Mesenteric fat pad (tissue), 1 donor: ENCODE results near the gene CSNK2A2. TPM values are rescaled to one million over a fixed set of nuclear protein-coding genes. Genes with fewer than 3 reads are reported as not detected.

Experiments used
- DNase-seq: peaks from one replicate; pipeline ENCODE4 v3.0.0-alpha.2; 2020; ENCODE audit warnings: low spot score
- long read RNA-seq: library from polyadenylated mRNA; unstranded; transcript quantifications from one replicate; pipeline ENCODE4 v2.0.0, GENCODE V29; 2020
- total RNA-seq: library from RNA; stranded (reverse); fragmentation: NEBNext Ultra II Directional; extraction: Animal tissue kit (Norgen Biotek cat#: 25700); gene quantifications from one replicate; pipeline ENCODE4 v1.2.1, GENCODE V29; 2021
- donor health status: DM: yes; HTN: yes; CAD: no.

Gene CSNK2A2
- total RNA-seq: 66.1 TPM
- long read RNA-seq, partial matches to known transcripts: 1 of 10 reads
- long read RNA-seq, other reads (novel, unspliced or antisense): 9 of 10 reads

DNA sequence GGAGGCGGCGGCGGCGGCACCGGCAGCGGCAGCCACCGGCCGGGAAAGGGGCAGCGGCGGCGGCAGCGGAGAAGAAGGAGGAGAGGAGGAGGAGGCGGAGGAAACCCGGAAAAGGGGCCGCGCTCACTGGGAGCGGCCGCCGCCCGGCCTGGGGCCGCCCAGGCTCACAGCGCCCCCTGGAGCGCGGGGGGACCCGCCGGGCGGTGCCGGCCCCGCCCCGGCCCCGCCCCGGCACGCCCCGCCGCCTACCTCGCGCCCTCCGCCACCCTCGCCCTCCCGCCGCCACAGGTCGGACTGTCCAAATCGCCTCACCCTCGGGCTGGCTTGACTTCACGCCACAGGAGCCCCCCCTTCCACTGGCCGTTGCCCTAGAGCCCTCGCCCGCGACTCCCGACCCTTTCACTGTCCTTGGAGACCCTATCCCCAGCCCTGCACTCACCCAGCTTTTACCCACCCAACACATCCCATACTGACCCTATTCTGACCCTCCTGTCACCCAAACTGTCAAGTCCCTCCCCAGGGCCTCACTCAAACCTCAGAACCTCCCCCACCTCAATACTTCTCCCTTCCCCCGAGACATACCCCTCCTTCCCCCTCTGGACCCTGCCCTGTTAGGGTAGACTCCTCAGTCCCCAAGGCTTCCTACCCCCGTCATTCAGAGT is at the start of gene CSNK2A2:
TSS of gene CSNK2A2 (minus strand) at position 85 of the 662 bp plus-strand sequence. CDS start 370 bp downstream, outside the sequence.
- no peak for DNase-seq

DNA sequence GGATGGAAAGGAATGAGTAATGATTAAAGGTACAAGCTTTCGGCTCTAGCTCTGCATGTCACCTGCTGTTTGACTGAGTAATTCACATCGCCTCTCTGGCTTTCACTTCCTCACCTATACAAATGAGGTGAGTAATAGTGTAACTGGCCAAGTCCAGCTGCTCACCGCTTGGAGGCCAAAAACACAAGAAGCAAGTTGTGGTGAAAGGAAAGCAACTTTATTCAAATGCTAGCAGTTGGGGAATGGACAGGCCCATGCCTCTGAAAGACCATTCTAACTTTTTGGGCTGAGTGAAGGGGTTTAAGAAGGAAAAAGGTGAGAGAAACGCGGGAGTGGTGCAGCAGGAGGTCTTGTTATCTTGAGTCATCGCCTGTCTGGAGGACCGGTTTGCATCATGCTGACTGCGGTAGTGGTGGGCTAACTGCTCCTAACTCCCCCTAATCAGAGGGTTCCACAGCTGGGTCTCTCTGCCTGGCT is 45.7 kb upstream of the CSNK2A2 start:
- DNase-seq: peak; percentile 28

DNA sequence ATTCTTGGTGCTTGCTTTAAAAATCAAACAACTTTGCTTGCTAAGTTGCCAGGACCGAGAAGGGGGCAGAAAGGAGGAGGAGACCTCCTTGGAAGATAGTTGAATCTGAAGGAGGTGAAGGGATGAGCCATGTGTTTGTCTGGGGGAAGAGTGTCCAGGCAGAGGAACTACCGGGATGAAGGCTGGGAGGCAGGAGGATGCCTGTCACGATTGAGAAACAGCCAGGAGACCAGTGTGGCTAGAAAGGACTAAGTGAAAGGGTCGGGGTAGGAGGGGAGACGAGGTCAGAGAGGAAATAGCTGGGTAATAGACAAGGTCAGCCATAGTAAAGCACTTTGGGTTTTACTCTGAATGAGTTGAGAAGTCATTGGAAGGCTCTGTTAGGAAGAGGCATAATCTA is 38.9 kb upstream of the CSNK2A2 start:
- no peak for DNase-seq

DNA sequence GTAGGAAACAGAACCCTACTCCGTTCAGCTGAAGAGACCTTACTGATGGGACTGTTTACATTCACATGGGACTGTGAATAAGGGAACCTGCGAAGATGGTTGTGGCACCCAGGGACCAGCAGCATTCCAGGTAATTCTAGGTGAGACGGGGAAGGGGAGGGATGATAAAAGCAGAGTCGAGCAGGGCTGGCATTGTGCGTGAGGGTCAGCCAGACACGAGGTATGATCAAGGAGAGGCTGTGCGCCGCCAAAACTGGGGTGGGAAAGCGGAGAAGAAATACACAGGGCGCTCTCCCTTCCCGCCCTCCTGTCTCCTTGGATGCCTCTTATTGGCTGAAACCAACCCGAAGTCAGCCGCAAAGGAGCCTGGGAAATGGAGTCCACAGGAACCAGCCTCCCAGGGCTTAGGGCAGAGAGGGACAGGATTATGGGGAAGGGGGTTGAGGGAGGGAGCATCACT is 38.4 kb upstream of the CSNK2A2 start:
- DNase-seq: no peak

DNA sequence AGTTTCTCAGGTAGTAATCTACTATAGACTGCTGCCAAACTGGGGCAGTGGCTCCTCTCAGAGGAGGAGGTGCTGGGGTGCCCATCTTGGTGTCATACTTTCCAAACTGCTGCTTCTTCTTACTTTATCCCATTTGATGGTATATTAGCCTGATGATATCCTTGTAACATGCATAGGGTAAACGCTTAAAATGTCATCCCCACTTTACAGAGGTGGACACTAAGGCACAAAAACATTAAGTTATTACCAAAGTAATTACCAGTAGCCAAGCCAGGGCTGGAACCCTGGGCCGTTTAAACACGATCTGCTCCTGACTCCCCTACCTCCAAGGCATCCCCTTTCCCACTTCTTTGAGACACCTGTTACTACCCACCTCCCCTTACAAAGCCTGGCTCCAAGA is 37.8 kb upstream of the CSNK2A2 start:
- DNase-seq: no peak

DNA sequence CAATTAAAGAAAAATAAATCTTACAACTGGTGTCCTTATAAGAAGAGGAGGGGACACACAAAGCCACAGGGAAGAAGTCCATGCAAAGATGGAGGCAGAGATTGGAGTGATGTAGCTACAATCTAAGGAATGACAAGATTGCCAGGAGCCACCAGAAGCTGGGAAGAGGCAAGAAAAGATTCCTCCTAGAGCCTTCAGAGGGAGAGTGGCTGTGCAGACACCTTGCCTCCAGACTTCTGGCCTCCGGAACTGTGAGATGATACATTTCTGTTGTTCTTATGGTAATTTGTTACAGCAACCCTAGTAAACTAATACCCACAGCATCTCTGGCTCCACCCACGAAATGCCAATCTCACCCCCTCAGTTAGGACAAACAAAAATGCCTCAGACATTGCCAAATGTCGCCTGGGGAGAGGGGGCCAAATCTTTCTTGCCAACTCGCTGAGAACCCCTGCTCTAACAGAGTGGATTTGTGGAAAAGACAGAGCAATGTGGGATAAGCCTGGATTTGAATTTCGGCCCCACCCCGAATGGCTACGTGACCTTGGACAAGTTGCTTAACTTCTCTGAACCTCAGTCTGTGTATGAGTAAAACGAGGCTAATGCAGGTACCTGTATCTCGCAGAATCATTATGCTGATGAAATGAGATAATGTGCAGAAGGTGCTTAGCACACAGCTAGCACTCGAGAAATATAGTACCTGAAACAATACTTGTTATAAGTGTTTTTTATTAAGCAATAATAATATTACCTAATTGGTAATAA is 37.1 kb upstream of the CSNK2A2 start:
- DNase-seq: no peak

DNA sequence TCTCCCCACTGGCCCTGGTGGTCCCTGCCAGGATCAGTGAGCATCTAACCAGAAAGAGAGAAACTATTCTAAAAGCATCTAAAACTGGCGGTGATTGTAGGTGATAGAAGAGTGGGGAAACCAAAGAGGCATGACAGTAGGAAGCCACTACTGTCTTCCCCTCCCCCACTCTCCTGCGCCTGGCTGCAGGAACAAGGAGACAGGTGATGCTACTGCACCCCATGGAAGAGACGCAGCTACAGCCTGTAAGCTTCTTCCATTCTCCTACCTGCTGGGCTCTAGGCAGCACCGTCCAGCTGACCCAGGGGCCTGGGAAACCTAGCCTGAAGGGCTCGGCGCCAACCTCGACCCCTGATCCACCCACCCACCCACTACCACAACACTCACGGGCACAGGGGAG is 32.4 kb upstream of the CSNK2A2 start:
- DNase-seq: no peak

DNA sequence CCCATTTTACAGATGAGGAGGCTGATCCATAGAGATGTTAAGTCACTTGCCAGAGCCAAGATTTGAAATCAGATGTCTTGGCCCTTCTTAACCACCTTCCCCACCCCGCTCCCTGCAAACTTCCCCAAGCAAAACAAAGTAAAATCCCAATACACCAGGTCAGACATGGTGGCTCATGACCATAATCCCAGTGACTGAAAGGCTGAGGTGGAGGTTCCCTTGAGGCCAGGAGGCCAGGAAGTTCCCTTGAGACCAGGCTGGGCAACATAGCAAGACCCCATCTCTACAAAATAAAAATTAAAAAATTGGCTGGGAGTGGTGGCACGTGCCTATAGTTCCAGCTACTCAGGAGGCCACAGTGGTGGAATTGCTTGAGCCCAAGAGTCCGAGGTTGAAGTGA is 28.9 kb upstream of the CSNK2A2 start:
- DNase-seq: no peak

DNA sequence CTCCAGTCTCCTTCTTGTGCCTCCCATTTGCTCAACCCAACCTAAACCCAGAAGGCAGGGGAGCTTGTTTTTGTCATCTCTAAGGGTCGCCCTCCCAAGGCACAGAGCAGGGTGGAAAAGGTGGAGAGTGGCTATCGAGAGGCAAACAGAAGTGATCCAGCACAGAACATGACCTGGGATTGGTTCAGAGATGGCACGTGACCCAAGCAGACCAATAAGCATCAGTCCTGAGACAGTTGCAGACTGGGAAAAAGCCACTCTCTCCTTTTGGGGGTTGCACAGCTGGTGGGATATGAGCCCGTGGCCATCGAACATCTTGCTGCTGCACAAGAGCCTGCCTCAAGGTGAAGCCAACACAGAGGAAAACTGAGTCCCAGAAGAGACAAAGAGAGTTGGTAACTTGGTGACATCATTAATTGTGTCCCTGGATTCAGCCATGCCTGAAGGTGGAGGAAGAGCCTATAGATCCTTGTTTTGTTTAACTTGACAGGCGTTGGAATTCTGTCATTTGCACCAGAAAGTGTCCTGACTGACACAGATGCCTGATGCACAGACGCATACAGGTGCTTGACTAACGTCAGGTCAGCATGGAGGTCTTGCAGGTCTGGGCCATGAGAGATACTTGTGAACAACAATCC is 28.2 kb upstream of the CSNK2A2 start:
- no peak for DNase-seq

DNA sequence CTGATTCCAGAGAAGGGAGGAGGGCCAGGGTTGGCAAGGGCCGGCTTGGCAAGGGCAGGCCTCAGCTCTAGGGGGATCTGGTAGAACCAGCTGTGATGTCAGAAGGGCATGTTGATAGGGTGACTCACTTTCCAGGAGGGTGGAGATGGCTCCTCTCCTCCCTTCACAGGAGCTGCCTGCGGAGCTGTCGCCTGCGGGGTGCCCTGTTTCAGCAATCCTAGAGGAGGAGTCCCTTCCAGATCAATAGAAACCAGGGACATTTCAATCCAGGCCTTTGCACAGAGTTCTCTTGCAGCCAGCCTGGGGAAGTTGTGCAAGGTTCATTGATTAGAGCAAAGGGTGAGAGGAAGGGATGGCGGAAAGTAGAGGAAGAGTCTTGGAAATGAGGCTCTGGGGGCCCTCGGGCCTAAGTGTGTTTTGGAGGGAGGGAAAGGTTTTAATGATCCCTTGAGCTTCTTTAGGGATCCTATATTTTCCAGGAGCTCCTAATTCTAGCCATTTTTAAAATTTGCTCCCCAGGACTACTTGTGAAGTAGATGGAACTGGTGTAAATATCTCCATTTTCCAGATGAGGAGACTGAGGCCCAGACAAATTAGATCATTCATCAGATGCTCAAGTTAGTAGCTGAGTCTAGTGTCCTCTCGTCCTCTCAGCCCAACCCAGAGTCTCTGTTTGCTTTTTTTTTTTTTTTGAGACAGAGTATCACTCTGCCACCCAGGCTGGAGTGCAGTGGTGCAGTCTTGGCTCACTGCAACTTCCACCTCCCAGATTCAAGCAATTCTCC is 24.8 kb upstream of the CSNK2A2 start:
- no peak for DNase-seq

DNA sequence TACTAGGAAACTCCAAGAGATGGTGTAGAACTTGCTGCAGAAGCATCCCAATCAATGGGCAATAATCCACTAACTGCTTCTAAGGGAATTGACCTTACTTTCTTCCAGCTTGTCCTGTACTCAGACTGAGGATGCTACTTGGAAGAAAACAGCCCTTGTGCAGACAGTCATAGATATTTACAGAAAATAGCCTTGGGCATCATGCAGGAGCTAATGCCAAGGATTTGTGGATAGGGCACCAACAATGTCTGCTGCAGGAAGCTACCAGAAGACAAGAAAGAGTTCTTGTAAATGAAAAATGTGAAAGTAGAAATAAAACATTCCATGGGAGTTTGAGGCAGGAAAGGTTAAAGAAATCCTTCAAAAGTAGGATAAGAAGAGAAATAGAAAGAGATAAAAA is 21.5 kb upstream of the CSNK2A2 start:
- no peak for DNase-seq

DNA sequence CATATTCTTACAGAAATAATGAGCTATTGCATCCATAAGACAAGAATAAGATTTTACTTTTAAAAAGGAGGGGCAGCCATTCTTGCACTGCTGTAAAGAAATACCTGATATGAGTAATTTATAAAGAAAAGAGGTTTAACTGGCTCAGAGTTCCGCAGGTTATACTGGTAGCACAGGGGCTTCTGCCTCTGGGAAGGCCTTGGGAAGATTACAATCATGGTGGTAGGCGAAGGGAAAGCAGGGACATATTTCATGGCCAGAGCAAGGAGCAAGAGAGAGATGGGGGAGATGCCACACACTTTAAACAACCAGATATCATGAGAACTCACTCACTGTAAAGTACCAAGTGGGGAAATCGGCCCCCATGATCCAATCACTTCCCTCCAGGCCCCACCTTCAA is 20.9 kb upstream of the CSNK2A2 start:
- DNase-seq: no peak

DNA sequence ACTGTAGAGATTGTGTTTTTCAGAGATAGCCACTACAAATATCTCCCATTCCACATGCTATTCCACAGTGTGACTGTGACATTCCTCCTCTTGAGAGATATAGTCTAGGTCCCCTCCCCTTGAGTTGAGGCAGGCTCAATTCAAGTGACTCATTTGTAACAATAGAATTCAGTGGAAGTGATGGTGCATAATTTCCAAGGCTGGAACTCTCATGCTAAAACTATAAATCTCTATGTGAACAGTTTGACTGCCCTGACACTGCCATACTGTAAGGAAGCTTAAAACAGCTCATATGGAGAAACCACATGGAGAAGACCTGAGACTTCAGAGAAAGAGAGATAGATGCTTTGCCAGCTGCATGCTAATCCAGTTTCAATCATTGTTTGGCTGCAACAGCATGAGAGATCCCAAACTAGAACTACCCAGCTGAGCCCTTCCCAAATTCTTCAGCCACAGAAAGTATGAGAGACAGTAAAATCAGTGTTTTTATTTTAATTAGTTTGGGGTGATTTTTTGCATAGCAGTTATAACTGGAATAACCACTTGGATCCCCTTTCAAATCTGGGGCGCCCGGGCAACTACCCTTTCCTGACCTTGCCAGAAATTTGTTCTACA is 19.5 kb upstream of the CSNK2A2 start:
- DNase-seq: no peak

DNA sequence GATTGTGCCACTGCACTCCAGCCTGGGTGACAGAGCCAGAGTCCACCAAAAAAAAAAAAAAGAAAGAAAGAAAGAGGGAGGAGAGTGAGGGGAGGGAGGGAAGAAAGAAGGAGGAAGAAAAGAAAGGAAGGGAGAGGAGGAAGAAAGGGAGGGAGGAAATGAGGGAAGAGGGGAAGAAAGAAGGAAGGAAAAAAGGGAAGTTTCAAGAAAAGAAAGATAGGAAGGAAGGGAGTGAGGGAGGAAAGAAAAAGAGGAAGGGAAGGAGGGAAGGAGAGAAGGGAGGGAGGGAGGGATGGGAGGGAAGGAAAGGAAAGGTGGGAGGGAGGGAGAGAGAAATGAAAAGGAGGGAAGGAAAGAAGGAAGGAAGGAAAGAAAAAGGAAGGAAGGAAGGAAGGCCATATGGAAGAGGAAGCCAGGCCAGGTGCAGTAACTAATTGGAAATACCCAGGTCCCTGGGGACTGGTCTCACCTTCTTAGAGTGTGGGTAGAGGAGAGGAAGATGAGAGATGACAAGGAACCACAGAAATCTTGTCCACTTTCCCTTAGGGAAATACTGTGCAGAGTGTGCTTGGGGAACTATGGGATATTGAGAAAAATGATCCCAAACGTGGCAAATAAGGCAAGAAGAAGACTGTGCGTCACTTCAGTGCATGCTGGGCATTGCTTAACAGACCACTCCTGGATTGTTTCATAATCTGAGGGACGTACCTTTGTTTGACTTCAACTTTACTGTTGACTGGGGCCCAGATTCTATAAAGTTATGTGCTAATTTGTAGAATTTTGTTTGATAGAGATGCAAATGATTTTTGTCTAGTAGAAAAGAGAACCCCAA is 15.1 kb upstream of the CSNK2A2 start:
- DNase-seq: no peak

DNA sequence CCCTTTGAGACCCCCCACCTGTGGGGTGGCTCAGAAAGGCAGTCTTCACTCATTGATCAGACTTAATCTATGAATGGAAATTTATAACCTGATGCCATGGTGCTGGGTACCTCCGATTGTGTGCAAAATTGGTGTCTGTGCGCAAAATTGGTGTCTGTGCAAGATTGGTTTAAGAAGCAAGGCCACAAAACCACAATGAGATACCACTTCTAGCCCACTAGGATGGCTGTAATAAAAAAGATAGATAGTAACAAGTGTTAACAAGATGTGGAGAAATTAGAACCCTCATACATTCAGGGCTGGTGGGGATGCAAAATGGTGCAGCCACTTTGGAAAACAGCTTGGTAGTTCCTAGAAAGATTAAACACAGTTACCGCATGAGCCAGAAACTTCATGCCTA is 13.9 kb upstream of the CSNK2A2 start:
- DNase-seq: no peak

DNA sequence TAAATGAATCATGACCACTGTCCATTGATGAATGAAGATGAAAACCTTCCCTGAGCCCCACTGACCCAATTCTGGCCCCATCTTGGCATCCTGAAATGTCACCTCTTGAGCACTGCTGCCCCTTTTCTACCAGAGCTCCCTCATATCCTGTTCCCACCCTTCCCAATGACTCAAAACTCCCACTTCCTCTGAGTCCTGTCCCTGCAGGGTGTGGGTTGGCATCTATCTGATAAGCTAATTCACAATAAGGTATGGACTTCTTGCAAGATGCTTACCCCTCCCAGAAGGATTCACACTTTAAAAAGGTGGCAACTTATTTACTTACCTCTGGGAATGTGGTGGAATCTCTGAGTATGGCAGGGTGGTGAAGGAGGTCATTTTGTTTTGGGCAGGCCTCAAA is 13.3 kb upstream of the CSNK2A2 start:
- no peak for DNase-seq

DNA sequence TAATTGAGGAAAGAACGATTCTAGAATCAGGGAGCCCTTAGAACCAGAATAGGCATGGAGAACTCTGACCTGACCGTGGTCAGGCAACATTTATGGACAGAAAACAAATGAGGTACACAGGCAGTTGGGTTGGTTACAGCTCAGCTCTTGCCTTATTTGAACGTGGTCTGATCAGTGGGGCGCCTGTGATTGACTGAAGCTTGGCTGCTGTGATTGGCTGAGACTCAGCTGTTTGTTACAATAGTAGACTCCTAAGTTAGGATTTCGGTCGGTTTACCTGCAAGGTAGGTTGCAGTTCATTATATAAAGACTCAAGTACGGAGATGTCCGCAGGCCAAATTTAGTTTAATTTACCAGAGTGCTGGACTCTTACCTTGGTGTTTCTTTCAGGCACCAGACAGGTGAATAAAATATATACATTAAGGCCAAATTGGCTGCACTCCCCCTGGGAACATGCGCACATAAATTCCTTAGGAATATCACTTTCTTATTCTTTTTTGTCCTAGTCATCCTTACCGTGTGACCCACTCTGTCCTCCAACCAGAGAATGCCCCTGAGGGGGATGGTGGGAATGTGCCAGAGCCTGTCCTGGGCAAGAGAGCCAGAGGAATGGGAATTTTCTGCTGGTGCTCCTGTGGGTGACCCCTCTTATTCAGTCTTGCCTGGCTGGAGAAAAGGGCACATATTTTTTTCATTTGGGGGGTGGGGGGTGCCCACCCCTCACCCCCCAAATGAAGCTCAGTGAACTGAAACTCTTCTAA is 7.5 kb upstream of the CSNK2A2 start:
- DNase-seq: no peak

DNA sequence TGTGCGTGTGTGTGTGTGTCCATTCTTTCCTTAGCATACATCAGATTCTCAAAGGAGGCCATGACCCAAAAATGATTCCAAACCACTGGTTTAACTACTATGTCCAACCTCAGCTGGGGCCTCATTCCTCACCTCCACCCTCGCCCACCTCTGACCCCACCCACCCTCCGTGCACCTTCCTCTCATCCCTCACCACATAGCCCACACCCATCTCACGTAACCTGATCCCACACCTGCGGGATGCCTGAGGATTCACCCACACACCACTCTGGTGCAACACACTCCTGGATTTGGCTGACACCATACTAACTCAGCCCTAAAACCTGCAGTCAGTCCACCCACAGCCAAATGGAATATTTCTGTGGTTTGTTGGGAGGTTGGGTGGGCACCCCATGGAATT is 3.3 kb upstream of the CSNK2A2 start:
- DNase-seq: no peak
